HepG2 (cell line): ENCODE measurements around the gene LRRC74B. TPM values are rescaled to one million over a fixed set of nuclear protein-coding genes. Genes with fewer than 3 reads are reported as not detected.

Source experiments
- ATM ChIP-seq: fragments of 450-650 bp; IDR thresholded peaks from 2 replicates; pipeline ENCODE4 v1.7.1; 2017; ENCODE audit warnings: mild to moderate bottlenecking, borderline replicate concordance
- DMAP1 ChIP-seq: IDR thresholded peaks from 2 replicates; pipeline ENCODE4 v1.6.1; 2016
- ERF ChIP-seq: IDR thresholded peaks from 2 replicates; pipeline ENCODE4 v1.6.1; 2018; ENCODE audit warnings: missing biosample characterization, missing genetic modification reagents
- GABPA ChIP-seq, 2 experiments: IDR thresholded peaks; 2 replicates each; pipeline ENCODE4 v1.6.1; 2011 to 2016; ENCODE audit warnings: low read depth in 2 of 2, low read length in 1 of 2, missing biosample characterization in 1 of 2, missing genetic modification characterization in 1 of 2
- KAT7 ChIP-seq: IDR thresholded peaks from 2 replicates; pipeline ENCODE4 v1.6.1; 2018; ENCODE audit warnings: borderline replicate concordance, missing compliant biosample characterization
- KLF9 ChIP-seq: IDR thresholded peaks from 2 replicates; pipeline ENCODE4 v1.6.1; 2016; ENCODE audit warnings: low read depth
- MBNL3 ChIP-seq: fragments of 250-450 bp; sonication (Bioruptor Pico); conservative IDR thresholded peaks from 2 replicates; pipeline ENCODE4 v1.8.0; 2022; ENCODE audit warnings: mild to moderate bottlenecking, inconsistent platforms
- NBN ChIP-seq: fragments of 450-650 bp; conservative IDR thresholded peaks from 2 replicates; pipeline ENCODE4 v1.6.1; 2017
- PAX8 ChIP-seq: sonication (generic); formaldehyde crosslinking; IDR thresholded peaks from 2 replicates; pipeline ENCODE4 v1.8.0; 2022; ENCODE audit warnings: mild to moderate bottlenecking, missing genetic modification reagents, borderline replicate concordance
- SMAD3 ChIP-seq: sonication (generic); formaldehyde crosslinking; IDR thresholded peaks from 2 replicates; pipeline ENCODE4 v1.4.0; 2020; ENCODE audit warnings: missing genetic modification reagents
- SP140L ChIP-seq: sonication (generic); formaldehyde crosslinking; IDR thresholded peaks from 2 replicates; pipeline ENCODE4 v1.4.0; 2020; ENCODE audit warnings: missing genetic modification reagents, borderline replicate concordance
- SPEN ChIP-seq: sonication (generic); formaldehyde crosslinking; IDR thresholded peaks from 2 replicates; pipeline ENCODE4 v1.5.1; 2020; ENCODE audit warnings: low read depth, mild to moderate bottlenecking, missing genetic modification reagents
- STAG1 ChIP-seq: sonication (generic); formaldehyde crosslinking; IDR thresholded peaks from 2 replicates; pipeline ENCODE4 v1.4.0; 2020; ENCODE audit warnings: missing genetic modification reagents
- TOPORS ChIP-seq: sonication (generic); formaldehyde crosslinking; IDR thresholded peaks from 2 replicates; pipeline ENCODE4 v1.8.0; 2023; ENCODE audit warnings: mild to moderate bottlenecking, missing genetic modification reagents
- ZNF101 ChIP-seq: sonication (generic); formaldehyde crosslinking; IDR thresholded peaks from 2 replicates; pipeline ENCODE4 v1.4.0; 2020; ENCODE audit warnings: mild to moderate bottlenecking, low read depth, missing genetic modification reagents, borderline replicate concordance
- ZNF543 ChIP-seq: sonication (generic); formaldehyde crosslinking; IDR thresholded peaks from 2 replicates; pipeline ENCODE4 v1.4.0; 2020; ENCODE audit warnings: mild to moderate bottlenecking, missing genetic modification reagents
- ZNF605 ChIP-seq: sonication (generic); formaldehyde crosslinking; IDR thresholded peaks from 2 replicates; pipeline ENCODE4 v1.8.0; 2022; ENCODE audit warnings: mild to moderate bottlenecking, missing genetic modification reagents
- polyA plus RNA-seq, 8 experiments: library from polyadenylated mRNA; depleted of rRNA in 3 of 8; stranded (reverse) in 7 of 8; unstranded in 1 of 8; fragments of >200 nt; fragmentation: Illumina TruSeq in 4 of 8; extraction: Trizol in 4 of 8; gene quantifications; 2 replicates each; pipeline versions ENCODE4 v1.2.1 to v1.2.3, GENCODE V29; 2011 to 2016; ENCODE audit warnings: low read depth in 4 of 8, missing spikeins in 1 of 8, mixed read lengths in 1 of 8; ENCODE audit not compliant: insufficient read depth in 1 of 8
- total RNA-seq, 5 experiments: library from RNA; depleted of rRNA; stranded (reverse); fragments of >200 nt; fragmentation: Illumina TruSeq; extraction: Trizol; gene quantifications; 2 replicates each; pipeline ENCODE4 v1.2.3, GENCODE V29; 2016; ENCODE audit warnings: low read depth in 1 of 5
- TF ChIP-seq, protein P1 (sequence below): sonication (generic); formaldehyde crosslinking; IDR thresholded peaks from 2 replicates; pipeline ENCODE4 v1.4.0; 2020; ENCODE audit warnings: missing genetic modification reagents, borderline replicate concordance
- TF ChIP-seq, protein P2 (sequence below): sonication (generic); formaldehyde crosslinking; IDR thresholded peaks from one replicate; pipeline ENCODE4 v1.5.1; 2020; ENCODE audit warnings: mild to moderate bottlenecking, missing genetic modification reagents; ENCODE audit errors: not compliant biosample characterization

Gene LRRC74B
- total and polyA plus RNA-seq, 2 of the 13 experiments (the other 11 are each of a cell fraction or from before 2014, with no cell fraction given): not detected

DNA sequence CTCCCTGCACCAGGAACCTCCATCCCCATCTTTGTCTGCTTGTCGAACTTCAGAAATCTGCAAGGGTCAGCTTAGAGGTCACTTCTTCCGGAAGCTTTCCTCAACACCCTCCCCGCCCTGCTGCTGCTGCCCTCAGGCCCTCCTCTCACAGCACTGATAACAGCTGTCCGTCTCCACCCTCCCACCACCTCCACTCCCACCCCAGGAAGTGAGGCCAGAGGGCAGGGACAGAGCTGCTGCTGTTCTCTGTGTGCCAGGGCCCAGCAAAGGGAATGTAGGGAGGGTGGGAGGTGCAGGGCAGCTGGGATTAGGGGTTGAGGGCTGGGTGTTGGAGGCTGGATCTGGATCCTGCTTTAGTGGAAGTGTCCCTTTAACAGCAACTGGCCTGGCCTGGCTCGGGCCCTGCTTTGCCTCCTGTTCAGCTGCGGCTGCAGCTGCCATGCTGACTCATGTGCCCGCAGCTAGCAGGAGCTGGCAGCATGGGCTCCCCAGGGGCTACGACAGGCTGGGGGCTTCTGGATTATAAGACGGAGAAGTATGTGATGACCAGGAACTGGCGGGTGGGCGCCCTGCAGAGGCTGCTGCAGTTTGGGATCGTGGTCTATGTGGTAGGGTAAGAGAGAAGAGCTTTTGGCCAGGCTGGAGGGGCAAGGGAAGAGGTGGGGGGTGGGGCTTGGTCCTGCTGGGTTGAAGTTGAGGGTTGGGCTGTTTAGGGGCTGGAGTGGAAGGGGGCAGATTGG lies 30.9 kb upstream of the LRRC74B start, which contains the start of gene P2RX6 (continued):
- TF ChIP-seq, protein P1, sequence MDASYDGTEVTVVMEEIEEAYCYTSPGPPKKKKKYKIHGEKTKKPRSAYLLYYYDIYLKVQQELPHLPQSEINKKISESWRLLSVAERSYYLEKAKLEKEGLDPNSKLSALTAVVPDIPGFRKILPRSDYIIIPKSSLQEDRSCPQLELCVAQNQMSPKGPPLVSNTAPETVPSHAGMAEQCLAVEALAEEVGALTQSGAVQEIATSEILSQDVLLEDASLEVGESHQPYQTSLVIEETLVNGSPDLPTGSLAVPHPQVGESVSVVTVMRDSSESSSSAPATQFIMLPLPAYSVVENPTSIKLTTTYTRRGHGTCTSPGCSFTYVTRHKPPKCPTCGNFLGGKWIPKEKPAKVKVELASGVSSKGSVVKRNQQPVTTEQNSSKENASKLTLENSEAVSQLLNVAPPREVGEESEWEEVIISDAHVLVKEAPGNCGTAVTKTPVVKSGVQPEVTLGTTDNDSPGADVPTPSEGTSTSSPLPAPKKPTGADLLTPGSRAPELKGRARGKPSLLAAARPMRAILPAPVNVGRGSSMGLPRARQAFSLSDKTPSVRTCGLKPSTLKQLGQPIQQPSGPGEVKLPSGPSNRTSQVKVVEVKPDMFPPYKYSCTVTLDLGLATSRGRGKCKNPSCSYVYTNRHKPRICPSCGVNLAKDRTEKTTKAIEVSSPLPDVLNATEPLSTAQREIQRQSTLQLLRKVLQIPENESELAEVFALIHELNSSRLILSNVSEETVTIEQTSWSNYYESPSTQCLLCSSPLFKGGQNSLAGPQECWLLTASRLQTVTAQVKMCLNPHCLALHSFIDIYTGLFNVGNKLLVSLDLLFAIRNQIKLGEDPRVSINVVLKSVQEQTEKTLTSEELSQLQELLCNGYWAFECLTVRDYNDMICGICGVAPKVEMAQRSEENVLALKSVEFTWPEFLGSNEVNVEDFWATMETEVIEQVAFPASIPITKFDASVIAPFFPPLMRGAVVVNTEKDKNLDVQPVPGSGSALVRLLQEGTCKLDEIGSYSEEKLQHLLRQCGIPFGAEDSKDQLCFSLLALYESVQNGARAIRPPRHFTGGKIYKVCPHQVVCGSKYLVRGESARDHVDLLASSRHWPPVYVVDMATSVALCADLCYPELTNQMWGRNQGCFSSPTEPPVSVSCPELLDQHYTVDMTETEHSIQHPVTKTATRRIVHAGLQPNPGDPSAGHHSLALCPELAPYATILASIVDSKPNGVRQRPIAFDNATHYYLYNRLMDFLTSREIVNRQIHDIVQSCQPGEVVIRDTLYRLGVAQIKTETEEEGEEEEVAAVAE (CRISPR knock-in tag): no peak
- TF ChIP-seq STAG1 (CRISPR knock-in tag) (no peak), SPEN (no peak), ZNF605 (CRISPR knock-in tag) (no peak), SMAD3 (CRISPR knock-in tag) (no peak), ZNF101 (no peak), GABPA (IDR thresholded peaks at IDR 0.05; ENCODE audit: low read depth, low read length) (peak; percentile 49), GABPA (CRISPR knock-in tag; IDR thresholded peaks at IDR 0.05; ENCODE audit: low read depth) (peak; percentile 83), ZNF543 (CRISPR knock-in tag) (no peak), ATM (no peak), MBNL3 (CRISPR knock-in tag) (no peak), SP140L (CRISPR knock-in tag) (no peak), NBN (no peak), TOPORS (CRISPR knock-in tag) (no peak), DMAP1 (CRISPR knock-in tag) (no peak), KLF9 (no peak), KAT7 (CRISPR knock-in tag) (no peak), PAX8 (CRISPR knock-in tag) (no peak), ERF (CRISPR knock-in tag) (0 out of 2 replicates have a peak, but pooled peaks have one; percentile 27)
- TF ChIP-seq, protein P2, sequence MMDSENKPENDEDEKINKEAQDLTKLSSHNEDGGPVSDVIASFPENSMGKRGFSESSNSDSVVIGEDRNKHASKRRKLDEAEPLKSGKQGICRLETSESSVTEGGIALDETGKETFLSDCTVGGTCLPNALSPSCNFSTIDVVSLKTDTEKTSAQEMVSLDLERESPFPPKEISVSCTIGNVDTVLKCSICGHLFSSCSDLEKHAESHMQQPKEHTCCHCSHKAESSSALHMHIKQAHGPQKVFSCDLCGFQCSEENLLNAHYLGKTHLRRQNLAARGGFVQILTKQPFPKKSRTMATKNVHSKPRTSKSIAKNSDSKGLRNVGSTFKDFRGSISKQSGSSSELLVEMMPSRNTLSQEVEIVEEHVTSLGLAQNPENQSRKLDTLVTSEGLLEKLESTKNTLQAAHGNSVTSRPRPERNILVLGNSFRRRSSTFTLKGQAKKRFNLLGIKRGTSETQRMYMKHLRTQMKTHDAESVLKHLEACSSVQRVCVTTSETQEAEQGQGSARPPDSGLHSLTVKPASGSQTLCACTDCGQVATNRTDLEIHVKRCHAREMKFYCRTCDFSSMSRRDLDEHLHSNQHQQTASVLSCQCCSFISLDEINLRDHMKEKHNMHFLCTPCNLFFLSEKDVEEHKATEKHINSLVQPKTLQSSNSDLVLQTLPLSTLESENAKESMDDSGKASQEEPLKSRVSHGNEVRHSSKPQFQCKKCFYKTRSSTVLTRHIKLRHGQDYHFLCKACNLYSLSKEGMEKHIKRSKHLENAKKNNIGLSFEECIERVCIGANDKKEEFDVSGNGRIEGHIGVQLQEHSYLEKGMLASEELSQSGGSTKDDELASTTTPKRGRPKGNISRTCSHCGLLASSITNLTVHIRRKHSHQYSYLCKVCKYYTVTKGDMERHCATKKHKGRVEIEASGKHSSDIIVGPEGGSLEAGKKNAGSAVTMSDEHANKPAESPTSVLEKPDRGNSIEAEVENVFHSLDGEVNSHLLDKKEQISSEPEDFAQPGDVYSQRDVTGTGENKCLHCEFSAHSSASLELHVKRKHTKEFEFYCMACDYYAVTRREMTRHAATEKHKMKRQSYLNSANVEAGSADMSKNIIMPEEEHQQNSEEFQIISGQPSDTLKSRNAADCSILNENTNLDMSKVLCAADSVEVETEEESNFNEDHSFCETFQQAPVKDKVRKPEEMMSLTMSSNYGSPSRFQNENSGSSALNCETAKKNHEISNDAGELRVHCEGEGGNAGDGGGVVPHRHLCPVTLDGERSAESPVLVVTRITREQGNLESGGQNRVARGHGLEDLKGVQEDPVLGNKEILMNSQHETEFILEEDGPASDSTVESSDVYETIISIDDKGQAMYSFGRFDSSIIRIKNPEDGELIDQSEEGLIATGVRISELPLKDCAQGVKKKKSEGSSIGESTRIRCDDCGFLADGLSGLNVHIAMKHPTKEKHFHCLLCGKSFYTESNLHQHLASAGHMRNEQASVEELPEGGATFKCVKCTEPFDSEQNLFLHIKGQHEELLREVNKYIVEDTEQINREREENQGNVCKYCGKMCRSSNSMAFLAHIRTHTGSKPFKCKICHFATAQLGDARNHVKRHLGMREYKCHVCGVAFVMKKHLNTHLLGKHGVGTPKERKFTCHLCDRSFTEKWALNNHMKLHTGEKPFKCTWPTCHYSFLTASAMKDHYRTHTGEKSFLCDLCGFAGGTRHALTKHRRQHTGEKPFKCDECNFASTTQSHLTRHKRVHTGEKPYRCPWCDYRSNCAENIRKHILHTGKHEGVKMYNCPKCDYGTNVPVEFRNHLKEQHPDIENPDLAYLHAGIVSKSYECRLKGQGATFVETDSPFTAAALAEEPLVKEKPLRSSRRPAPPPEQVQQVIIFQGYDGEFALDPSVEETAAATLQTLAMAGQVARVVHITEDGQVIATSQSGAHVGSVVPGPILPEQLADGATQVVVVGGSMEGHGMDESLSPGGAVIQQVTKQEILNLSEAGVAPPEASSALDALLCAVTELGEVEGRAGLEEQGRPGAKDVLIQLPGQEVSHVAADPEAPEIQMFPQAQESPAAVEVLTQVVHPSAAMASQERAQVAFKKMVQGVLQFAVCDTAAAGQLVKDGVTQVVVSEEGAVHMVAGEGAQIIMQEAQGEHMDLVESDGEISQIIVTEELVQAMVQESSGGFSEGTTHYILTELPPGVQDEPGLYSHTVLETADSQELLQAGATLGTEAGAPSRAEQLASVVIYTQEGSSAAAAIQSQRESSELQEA (CRISPR knock-in tag): no peak
